GM23338 (cell line): ENCODE measurements around the gene LMF1. TPM values are rescaled to one million over a fixed set of nuclear protein-coding genes. Genes with fewer than 3 reads are reported as not detected.

Experiments used
- ATAC-seq: fragments of 200-7000 bp; cut with Tn5 transposase; 3 replicates; pipeline ENCODE4 v1.9.1; 2020
- DNase-seq: peaks from one replicate; pipeline ENCODE4 v3.0.0-alpha.2; 2015; ENCODE audit warnings: low spot score
- H2AFZ ChIP-seq: fragments of 200-600 bp; sonication (generic); 2 replicates; pipeline ENCODE4 v1.8.0; 2016; ENCODE audit warnings: antibody characterized with exemption, mild to moderate bottlenecking, moderate library complexity
- H3F3A ChIP-seq: fragments of 200-600 bp; sonication (generic); replicated peaks from 2 replicates; pipeline ENCODE4 v1.8.0; 2017; ENCODE audit warnings: antibody characterized with exemption, mixed run types, low read depth
- H3K27ac ChIP-seq: fragments of 200-600 bp; sonication (generic); 2 replicates; pipeline ENCODE4 v1.6.1; 2016; ENCODE audit warnings: low read depth
- H3K27me3 ChIP-seq: fragments of 200-600 bp; sonication (generic); 2 replicates; pipeline ENCODE4 v1.8.0; 2016; ENCODE audit warnings: mild to moderate bottlenecking, mixed run types, moderate library complexity; ENCODE audit not compliant: insufficient read depth
- H3K36me3 ChIP-seq: fragments of 200-600 bp; sonication (generic); 2 replicates; pipeline ENCODE4 v1.8.0; 2016; ENCODE audit warnings: mild to moderate bottlenecking; ENCODE audit not compliant: insufficient read depth
- H3K4me1 ChIP-seq: fragments of 200-600 bp; sonication (generic); 2 replicates; pipeline ENCODE4 v1.8.0; 2016; ENCODE audit warnings: mild to moderate bottlenecking, moderate library complexity; ENCODE audit not compliant: insufficient read depth
- H3K4me2 ChIP-seq: fragments of 200-600 bp; sonication (generic); 2 replicates; pipeline ENCODE4 v1.7.1; 2017; ENCODE audit warnings: mixed run types
- H3K4me3 ChIP-seq: fragments of 200-600 bp; sonication (generic); 2 replicates; pipeline ENCODE4 v1.6.1; 2016; ENCODE audit warnings: mixed run types
- H3K79me2 ChIP-seq: fragments of 200-600 bp; sonication (generic); replicated peaks from 2 replicates; pipeline ENCODE4 v1.8.0; 2017; ENCODE audit warnings: mild to moderate bottlenecking; ENCODE audit not compliant: insufficient read depth
- H3K9me2 ChIP-seq: fragments of 200-600 bp; sonication (generic); 2 replicates; pipeline ENCODE4 v1.8.0; 2017; ENCODE audit not compliant: insufficient read depth
- H4K20me1 ChIP-seq: fragments of 200-600 bp; sonication (generic); replicated peaks from 2 replicates; pipeline ENCODE4 v1.8.0; 2017; ENCODE audit warnings: mild to moderate bottlenecking; ENCODE audit not compliant: insufficient read depth
- H3K27ac Mint-ChIP-seq: 2 replicates; pipeline ENCODE4 v1.8.0; 2020; ENCODE audit warnings: inconsistent platforms, mild to moderate bottlenecking, moderate library complexity, mixed read lengths
- H3K27me3 Mint-ChIP-seq: 3 replicates; pipeline ENCODE4 v1.8.0; 2022; ENCODE audit warnings: low read depth, mild to moderate bottlenecking, moderate library complexity, mixed read lengths, inconsistent platforms; ENCODE audit not compliant: insufficient read depth, poor library complexity
- H3K36me3 Mint-ChIP-seq: 3 replicates; pipeline ENCODE4 v1.8.0; 2021; ENCODE audit warnings: low read depth, mild to moderate bottlenecking, inconsistent platforms, moderate library complexity, mixed read lengths
- H3K4me1 Mint-ChIP-seq: 3 replicates; pipeline ENCODE4 v1.8.0; 2020; ENCODE audit warnings: mild to moderate bottlenecking, inconsistent platforms, mixed read lengths
- H3K4me3 Mint-ChIP-seq: 3 replicates; pipeline ENCODE4 v1.8.0; 2021; ENCODE audit warnings: moderate library complexity, mild to moderate bottlenecking, inconsistent platforms, mixed read lengths
- H3K9me3 Mint-ChIP-seq: 3 replicates; pipeline ENCODE4 v1.8.0; 2020; ENCODE audit warnings: moderate library complexity, mild to moderate bottlenecking, inconsistent platforms, mixed read lengths
- CREB1 ChIP-seq: fragments of 250-450 bp; sonication (Bioruptor Pico); IDR thresholded peaks from 2 replicates; pipeline ENCODE4 v1.5.0; 2020; ENCODE audit warnings: low read depth, mild to moderate bottlenecking, moderate library complexity
- EZH2 ChIP-seq: fragments of 200-600 bp; sonication (generic); IDR thresholded peaks from one replicate; pipeline ENCODE4 v1.8.0; 2017; ENCODE audit warnings: antibody characterized with exemption, mild to moderate bottlenecking, low read depth; ENCODE audit not compliant: unreplicated experiment
- EZH2phosphoT487 ChIP-seq: fragments of 200-600 bp; sonication (generic); IDR thresholded peaks from one replicate; pipeline ENCODE4 v1.8.1; 2018; ENCODE audit warnings: antibody characterized with exemption; ENCODE audit not compliant: unreplicated experiment
- JUNB ChIP-seq: IDR thresholded peaks from one replicate; pipeline ENCODE4 v1.6.1; 2016; ENCODE audit warnings: antibody characterized with exemption; ENCODE audit not compliant: unreplicated experiment
- NANOG ChIP-seq: IDR thresholded peaks from 2 replicates; pipeline ENCODE4 v1.6.1; 2016; ENCODE audit warnings: antibody characterized with exemption, borderline replicate concordance
- POLR2AphosphoS5 ChIP-seq: IDR thresholded peaks from 2 replicates; pipeline ENCODE4 v1.6.1; 2016; ENCODE audit warnings: antibody characterized with exemption, low read depth
- ZNF331 ChIP-seq: fragments of 250-450 bp; sonication (Bioruptor Pico); IDR thresholded peaks from 2 replicates; pipeline ENCODE4 v1.5.0; 2020; ENCODE audit warnings: low read depth, mild to moderate bottlenecking, moderate library complexity
- polyA plus RNA-seq: library from polyadenylated mRNA; unstranded; fragments of >200 nt; fragmentation: Nextera tagmentation; extraction: Ambion mirVana; gene quantifications from 2 replicates; pipeline ENCODE4 v1.2.1, GENCODE V29; 2016
- total RNA-seq: library from RNA; depleted of rRNA; stranded (reverse); fragments of >200 nt; shearing (Covaris generic); gene quantifications from 2 replicates; pipeline ENCODE4 v1.2.3, GENCODE V29; 2014
- TF ChIP-seq, protein P1 (sequence below): IDR thresholded peaks from one replicate; pipeline ENCODE4 v1.6.1; 2018; ENCODE audit warnings: antibody characterized with exemption; ENCODE audit not compliant: unreplicated experiment
- TF ChIP-seq, protein P2 (sequence below): fragments of 250-450 bp; sonication (Bioruptor Pico); IDR thresholded peaks from 2 replicates; pipeline ENCODE4 v1.5.0; 2020; ENCODE audit warnings: mild to moderate bottlenecking, moderate library complexity

The LMF1 gene
- total and polyA plus RNA-seq, 2 experiments from 2014 or later, result 4.2 to 10.1 TPM

DNA sequence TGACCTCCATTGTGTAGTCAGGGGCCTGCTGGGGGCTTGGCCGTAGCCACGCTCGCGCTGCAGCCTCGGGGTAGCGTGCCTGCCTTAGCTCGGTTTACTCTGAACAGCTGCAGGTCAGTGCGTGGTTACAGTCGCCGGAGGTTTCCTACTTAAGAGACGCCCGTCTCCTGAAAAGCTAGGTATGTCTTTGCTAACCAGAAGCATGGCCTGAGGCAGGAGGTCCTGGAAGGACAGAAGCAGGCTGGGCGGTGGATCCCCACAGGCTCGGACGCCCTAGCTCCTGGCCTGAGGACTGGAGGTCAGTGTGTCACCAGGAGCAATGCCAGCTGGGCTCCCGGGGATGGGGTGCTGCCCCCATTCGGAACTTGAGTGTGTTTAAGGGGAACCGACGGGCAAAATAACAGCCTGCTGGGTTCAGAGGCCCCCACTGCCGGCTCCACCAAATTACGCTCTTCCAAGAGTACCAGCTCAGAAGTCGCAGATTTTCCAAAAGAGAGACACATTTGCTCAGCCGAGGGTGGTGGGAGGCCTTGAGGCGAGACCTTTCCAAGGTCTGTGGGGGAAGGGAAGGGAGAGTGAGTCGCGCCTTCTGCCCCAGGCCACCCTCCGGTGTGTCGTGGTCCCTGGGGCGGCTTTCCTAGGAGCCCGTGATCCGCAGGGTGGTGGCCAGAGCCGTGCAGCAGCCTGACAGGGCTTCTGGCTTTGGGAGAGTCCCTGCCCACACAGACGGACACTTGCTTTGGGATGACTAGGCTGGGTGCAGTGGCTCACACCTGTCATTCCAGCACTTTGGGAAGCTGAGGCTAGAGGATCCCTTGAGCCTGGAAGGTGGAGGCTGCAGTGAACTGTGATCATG lies 166.4 kb downstream of the LMF1 start (continued):
- TF ChIP-seq, protein P1, sequence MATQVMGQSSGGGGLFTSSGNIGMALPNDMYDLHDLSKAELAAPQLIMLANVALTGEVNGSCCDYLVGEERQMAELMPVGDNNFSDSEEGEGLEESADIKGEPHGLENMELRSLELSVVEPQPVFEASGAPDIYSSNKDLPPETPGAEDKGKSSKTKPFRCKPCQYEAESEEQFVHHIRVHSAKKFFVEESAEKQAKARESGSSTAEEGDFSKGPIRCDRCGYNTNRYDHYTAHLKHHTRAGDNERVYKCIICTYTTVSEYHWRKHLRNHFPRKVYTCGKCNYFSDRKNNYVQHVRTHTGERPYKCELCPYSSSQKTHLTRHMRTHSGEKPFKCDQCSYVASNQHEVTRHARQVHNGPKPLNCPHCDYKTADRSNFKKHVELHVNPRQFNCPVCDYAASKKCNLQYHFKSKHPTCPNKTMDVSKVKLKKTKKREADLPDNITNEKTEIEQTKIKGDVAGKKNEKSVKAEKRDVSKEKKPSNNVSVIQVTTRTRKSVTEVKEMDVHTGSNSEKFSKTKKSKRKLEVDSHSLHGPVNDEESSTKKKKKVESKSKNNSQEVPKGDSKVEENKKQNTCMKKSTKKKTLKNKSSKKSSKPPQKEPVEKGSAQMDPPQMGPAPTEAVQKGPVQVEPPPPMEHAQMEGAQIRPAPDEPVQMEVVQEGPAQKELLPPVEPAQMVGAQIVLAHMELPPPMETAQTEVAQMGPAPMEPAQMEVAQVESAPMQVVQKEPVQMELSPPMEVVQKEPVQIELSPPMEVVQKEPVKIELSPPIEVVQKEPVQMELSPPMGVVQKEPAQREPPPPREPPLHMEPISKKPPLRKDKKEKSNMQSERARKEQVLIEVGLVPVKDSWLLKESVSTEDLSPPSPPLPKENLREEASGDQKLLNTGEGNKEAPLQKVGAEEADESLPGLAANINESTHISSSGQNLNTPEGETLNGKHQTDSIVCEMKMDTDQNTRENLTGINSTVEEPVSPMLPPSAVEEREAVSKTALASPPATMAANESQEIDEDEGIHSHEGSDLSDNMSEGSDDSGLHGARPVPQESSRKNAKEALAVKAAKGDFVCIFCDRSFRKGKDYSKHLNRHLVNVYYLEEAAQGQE, result no peak
- no peak for TF ChIP-seq ZNF331 (CRISPR knock-in tag)
- no peak for TF ChIP-seq NANOG
- TF ChIP-seq EZH2phosphoT487, result no peak
- no peak for TF ChIP-seq POLR2AphosphoS5

DNA sequence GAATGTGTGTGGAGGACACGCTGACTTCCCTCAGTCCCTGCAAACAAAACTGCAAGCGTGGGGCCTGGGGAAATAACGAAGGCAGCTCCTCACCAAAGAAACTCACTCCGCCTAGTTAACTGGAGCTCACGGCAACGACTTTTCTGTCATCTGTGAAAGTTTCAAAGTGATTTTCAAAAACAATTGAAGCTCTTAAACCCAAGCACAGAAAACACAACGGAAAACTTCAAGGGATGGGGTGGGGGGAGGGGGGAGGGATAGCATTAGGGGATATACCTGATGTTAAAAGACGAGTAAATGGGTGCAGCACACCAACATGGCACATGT lies 167.1 kb downstream of the LMF1 start:
- Histone ChIP-seq H2AFZ (no peak overlapping the region), H3K4me1 (peaks cover 3% of the 10 kb centered on the region; the same call in 1 of the 2 replicates), H3K4me2 (no peak overlapping the region), H3F3A (no peaks in the 10 kb centered on the region; the same call in 1 of the 2 replicates), H3K27ac (no peak overlapping the region), H3K79me2 (peaks cover 3% of the 10 kb centered on the region; the same call in 1 of the 2 replicates), H3K36me3 (no peaks in the 10 kb centered on the region), H4K20me1 (no peaks in the 10 kb centered on the region; the same call in 1 of the 2 replicates), H3K9me2 (no peaks in the 10 kb centered on the region), H3K4me3 (no peak overlapping the region), H3K27me3 (peaks cover 43% of the 10 kb centered on the region)
- TF ChIP-seq, protein P1, result no peak
- TF ChIP-seq EZH2 (no peak), JUNB (no peak), EZH2phosphoT487 (no peak), POLR2AphosphoS5 (no peak), CREB1 (CRISPR knock-in tag) (no peak)
- TF ChIP-seq, protein P2, sequence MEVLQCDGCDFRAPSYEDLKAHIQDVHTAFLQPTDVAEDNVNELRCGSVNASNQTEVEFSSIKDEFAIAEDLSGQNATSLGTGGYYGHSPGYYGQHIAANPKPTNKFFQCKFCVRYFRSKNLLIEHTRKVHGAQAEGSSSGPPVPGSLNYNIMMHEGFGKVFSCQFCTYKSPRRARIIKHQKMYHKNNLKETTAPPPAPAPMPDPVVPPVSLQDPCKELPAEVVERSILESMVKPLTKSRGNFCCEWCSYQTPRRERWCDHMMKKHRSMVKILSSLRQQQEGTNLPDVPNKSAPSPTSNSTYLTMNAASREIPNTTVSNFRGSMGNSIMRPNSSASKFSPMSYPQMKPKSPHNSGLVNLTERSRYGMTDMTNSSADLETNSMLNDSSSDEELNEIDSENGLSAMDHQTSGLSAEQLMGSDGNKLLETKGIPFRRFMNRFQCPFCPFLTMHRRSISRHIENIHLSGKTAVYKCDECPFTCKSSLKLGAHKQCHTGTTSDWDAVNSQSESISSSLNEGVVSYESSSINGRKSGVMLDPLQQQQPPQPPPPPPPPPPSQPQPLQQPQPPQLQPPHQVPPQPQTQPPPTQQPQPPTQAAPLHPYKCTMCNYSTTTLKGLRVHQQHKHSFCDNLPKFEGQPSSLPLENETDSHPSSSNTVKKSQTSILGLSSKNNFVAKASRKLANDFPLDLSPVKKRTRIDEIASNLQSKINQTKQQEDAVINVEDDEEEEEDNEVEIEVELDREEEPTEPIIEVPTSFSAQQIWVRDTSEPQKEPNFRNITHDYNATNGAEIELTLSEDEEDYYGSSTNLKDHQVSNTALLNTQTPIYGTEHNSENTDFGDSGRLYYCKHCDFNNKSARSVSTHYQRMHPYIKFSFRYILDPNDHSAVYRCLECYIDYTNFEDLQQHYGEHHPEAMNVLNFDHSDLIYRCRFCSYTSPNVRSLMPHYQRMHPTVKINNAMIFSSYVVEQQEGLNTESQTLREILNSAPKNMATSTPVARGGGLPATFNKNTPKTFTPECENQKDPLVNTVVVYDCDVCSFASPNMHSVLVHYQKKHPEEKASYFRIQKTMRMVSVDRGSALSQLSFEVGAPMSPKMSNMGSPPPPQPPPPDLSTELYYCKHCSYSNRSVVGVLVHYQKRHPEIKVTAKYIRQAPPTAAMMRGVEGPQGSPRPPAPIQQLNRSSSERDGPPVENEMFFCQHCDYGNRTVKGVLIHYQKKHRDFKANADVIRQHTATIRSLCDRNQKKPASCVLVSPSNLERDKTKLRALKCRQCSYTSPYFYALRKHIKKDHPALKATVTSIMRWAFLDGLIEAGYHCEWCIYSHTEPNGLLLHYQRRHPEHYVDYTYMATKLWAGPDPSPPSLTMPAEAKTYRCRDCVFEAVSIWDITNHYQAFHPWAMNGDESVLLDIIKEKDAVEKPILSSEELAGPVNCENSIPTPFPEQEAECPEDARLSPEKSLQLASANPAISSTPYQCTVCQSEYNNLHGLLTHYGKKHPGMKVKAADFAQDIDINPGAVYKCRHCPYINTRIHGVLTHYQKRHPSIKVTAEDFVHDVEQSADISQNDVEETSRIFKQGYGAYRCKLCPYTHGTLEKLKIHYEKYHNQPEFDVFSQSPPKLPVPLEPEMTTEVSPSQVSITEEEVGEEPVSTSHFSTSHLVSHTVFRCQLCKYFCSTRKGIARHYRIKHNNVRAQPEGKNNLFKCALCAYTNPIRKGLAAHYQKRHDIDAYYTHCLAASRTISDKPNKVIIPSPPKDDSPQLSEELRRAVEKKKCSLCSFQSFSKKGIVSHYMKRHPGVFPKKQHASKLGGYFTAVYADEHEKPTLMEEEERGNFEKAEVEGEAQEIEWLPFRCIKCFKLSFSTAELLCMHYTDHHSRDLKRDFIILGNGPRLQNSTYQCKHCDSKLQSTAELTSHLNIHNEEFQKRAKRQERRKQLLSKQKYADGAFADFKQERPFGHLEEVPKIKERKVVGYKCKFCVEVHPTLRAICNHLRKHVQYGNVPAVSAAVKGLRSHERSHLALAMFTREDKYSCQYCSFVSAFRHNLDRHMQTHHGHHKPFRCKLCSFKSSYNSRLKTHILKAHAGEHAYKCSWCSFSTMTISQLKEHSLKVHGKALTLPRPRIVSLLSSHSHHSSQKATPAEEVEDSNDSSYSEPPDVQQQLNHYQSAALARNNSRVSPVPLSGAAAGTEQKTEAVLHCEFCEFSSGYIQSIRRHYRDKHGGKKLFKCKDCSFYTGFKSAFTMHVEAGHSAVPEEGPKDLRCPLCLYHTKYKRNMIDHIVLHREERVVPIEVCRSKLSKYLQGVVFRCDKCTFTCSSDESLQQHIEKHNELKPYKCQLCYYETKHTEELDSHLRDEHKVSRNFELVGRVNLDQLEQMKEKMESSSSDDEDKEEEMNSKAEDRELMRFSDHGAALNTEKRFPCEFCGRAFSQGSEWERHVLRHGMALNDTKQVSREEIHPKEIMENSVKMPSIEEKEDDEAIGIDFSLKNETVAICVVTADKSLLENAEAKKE, result no peak
- Mint-ChIP-seq H3K27ac (no peak overlapping the region), H3K9me3 (peaks cover 3% of the 10 kb centered on the region; the same call in 2 of the 3 replicates), H3K27me3 (peaks cover 29% of the 10 kb centered on the region), H3K36me3 (peaks cover 3% of the 10 kb centered on the region; the same call in 2 of the 3 replicates), H3K4me3 (no peak overlapping the region), H3K4me1 (peaks cover 12% of the 10 kb centered on the region)
- ATAC-seq, result no peak
- no peak for DNase-seq
